A549 treated with DMSO at 1 μM for 4 hours (cell line): ENCODE data around the gene GCDH. TPM values are rescaled to one million over a fixed set of nuclear protein-coding genes. Genes with fewer than 3 reads are reported as not detected.

ENCODE experiments used
- total RNA-seq: library from RNA; stranded (reverse); fragments of 200-300 nt; extraction: Qiagen RNA extraction; gene quantifications from 5 replicates; pipeline ENCODE4 v1.2.3, GENCODE V29; 2022; ENCODE audit warnings: low read depth

The GCDH gene
- 7.9 to 10.8 TPM (median 8.8 TPM) in 5 replicates for total RNA-seq

GRCh38 chr19:12890787-12891552 is at the start of gene GCDH:
Gene GCDH, plus strand, starts transcription at chr19:12891160. Its CDS starts 145 bp downstream, at chr19:12891305.

GRCh38 chr19:12881172-12881808 is 9.7 kb upstream of the GCDH start, which contains the start of gene DNASE2:
Gene DNASE2, minus strand, starts transcription at chr19:12881449. Its CDS starts 74 bp downstream, at chr19:12881375.

GRCh38 chr19:12886969-12887747 is 3.8 kb upstream of the GCDH start, which contains the start of gene KLF1:
Gene KLF1, minus strand, starts transcription at chr19:12887201. Its CDS starts 61 bp downstream, at chr19:12887140.

GRCh38 chr19:12933287-12934072 is 42.5 kb downstream of the GCDH start, which contains the start of gene FARSA:
Gene FARSA, minus strand, starts transcription at chr19:12933711. Its CDS starts 15 bp downstream, at chr19:12933696.

GRCh38 chr19:12937927-12938778 is 47.2 kb downstream of the GCDH start, which contains the start of gene CALR:
Gene CALR, plus strand, starts transcription at chr19:12938609. Its CDS starts 71 bp downstream, at chr19:12938680.

GRCh38 chr19:12945479-12946091 is 54.6 kb downstream of the GCDH start, which contains the start of gene RAD23A:
Gene RAD23A, plus strand, starts transcription at chr19:12945862. Its CDS starts 87 bp downstream, at chr19:12945949.

Other genes starting within 250 kb of the GCDH start
- gene MAN2B1, start 224.4 kb upstream of the GCDH start, total RNA-seq = 19.1 to 24.4 TPM (median 20.1 TPM) in 5 replicates
- 9.0 to 11.7 TPM (median 10.3 TPM) in 5 replicates for gene WDR83, start 224.4 kb upstream of the GCDH start, total RNA-seq
- gene DHPS, start 209.3 kb upstream of the GCDH start, total RNA-seq = 38.6 to 51.8 TPM (median 48.5 TPM) in 5 replicates
- not detected in 5 replicates for gene GNG14, start 203.2 kb upstream of the GCDH start, total RNA-seq
- 10.8 to 13.2 TPM (median 12.6 TPM) in 5 replicates for gene FBXW9, start 194.5 kb upstream of the GCDH start, total RNA-seq
- 29.7 to 36.8 TPM (median 36.6 TPM) in 5 replicates for gene TNPO2, start 167.2 kb upstream of the GCDH start, total RNA-seq
- gene TRIR, start 156.5 kb upstream of the GCDH start, total RNA-seq = 135 to 200 TPM (median 176 TPM) in 5 replicates
- gene GET3, start 153.7 kb upstream of the GCDH start, total RNA-seq = 78.4 to 98.3 TPM (median 91.2 TPM) in 5 replicates
- 0.06 TPM in 1 of 5 replicates, not detected in the others for gene BEST2, start 139.4 kb upstream of the GCDH start, total RNA-seq
- gene HOOK2, start 115.6 kb upstream of the GCDH start, total RNA-seq = 7.2 to 12.1 TPM (median 10.4 TPM) in 5 replicates
- gene JUNB, start 99.7 kb upstream of the GCDH start, total RNA-seq = 96.9 to 138 TPM (median 119 TPM) in 5 replicates
- gene PRDX2, start 89.4 kb upstream of the GCDH start, total RNA-seq = 0.59 to 0.91 TPM (median 0.74 TPM) in 5 replicates
- gene THSD8, start 89.1 kb upstream of the GCDH start, total RNA-seq = 0.90 to 13.2 TPM (median 10.8 TPM) in 5 replicates
- 37.4 to 49.2 TPM (median 44.4 TPM) in 5 replicates for gene RNASEH2A, start 84.6 kb upstream of the GCDH start, total RNA-seq
- 0.24 to 0.26 TPM in 2 of 5 replicates, not detected in the others for gene RTBDN, start 56.6 kb upstream of the GCDH start, total RNA-seq
- 1.9 to 2.9 TPM (median 2.2 TPM) in 5 replicates for gene MAST1, start 52.6 kb upstream of the GCDH start, total RNA-seq
- gene DNASE2, start 9.7 kb upstream of the GCDH start, total RNA-seq = 26.8 to 32.2 TPM (median 29.9 TPM) in 5 replicates
- 0.06 TPM in 1 of 5 replicates, not detected in the others for gene KLF1, start 4.0 kb upstream of the GCDH start, total RNA-seq
- 0.31 to 0.57 TPM (median 0.46 TPM) in 5 replicates for gene SYCE2, start 28.1 kb downstream of the GCDH start, total RNA-seq
- gene FARSA, start 42.6 kb downstream of the GCDH start, total RNA-seq = 68.3 to 85.5 TPM (median 73.0 TPM) in 5 replicates
- 516 to 561 TPM (median 539 TPM) in 5 replicates for gene CALR, start 47.4 kb downstream of the GCDH start, total RNA-seq
- gene RAD23A, start 54.7 kb downstream of the GCDH start, total RNA-seq = 71.4 to 85.6 TPM (median 80.8 TPM) in 5 replicates
- 28.0 to 55.0 TPM (median 47.7 TPM) in 5 replicates for gene GADD45GIP1, start 66.1 kb downstream of the GCDH start, total RNA-seq
- 0.07 to 0.13 TPM (median 0.11 TPM) in 3 of 5 replicates, not detected in the others for gene DAND5, start 78.4 kb downstream of the GCDH start, total RNA-seq
- gene NFIX, start 104.3 kb downstream of the GCDH start, total RNA-seq = 4.0 to 5.8 TPM (median 4.2 TPM) in 5 replicates
- 0.45 to 0.92 TPM (median 0.72 TPM) in 5 replicates for gene LYL1, start 211.7 kb downstream of the GCDH start, total RNA-seq
- gene TRMT1, start 225.6 kb downstream of the GCDH start, total RNA-seq = 37.9 to 47.9 TPM (median 39.5 TPM) in 5 replicates
- 41.1 to 53.3 TPM (median 41.8 TPM) in 5 replicates for gene NACC1, start 227.1 kb downstream of the GCDH start, total RNA-seq